HG02840 (cell line): ENCODE data around the gene FNDC3A.
A peak's percentile ranks its signal among the peaks of the same experiment; 100 is the strongest.
"Not testable (repeated sequence)": the region's sequence is repeated elsewhere in the genome, so short reads cannot be mapped to it uniquely, and the experiment has no call there.

Experiments used
- ATAC-seq: cut with Tn5 transposase; IDR thresholded peaks from one replicate; pipeline ENCODE4 v1.9.1; 2021; ENCODE audit warnings: mild to moderate bottlenecking, moderate library complexity, moderate number of reproducible peaks; ENCODE audit not compliant: unreplicated experiment, low FRiP score

Gene FNDC3A

DNA sequence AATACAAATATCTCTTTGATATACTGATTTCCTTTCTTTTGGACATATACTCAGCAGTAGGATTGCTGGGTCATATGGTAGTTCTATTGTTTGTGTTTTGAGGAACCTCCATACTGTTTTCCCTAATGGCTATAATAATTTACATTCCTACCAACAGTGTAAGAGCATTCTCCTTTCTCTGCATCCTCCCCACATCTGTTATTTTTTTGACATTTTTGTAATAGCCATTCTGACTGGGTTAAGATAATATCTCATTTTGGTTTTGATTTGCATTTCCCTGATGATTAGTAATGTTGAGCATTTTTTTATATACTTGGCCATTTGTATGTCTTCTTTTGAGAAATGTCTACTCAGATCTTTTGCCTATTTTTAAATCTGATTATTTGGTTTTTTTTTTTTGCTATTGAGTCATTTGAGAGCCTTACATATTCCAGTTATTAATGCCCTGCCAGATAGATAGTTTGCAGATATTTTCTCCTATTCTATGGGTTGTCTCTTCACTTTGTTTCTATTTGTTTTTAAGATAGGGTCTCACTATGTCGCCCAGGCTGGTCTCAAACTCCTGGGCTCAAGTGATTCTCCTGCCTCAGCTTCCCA is 95.7 kb downstream of the FNDC3A start:
- ATAC-seq, result no peak

DNA sequence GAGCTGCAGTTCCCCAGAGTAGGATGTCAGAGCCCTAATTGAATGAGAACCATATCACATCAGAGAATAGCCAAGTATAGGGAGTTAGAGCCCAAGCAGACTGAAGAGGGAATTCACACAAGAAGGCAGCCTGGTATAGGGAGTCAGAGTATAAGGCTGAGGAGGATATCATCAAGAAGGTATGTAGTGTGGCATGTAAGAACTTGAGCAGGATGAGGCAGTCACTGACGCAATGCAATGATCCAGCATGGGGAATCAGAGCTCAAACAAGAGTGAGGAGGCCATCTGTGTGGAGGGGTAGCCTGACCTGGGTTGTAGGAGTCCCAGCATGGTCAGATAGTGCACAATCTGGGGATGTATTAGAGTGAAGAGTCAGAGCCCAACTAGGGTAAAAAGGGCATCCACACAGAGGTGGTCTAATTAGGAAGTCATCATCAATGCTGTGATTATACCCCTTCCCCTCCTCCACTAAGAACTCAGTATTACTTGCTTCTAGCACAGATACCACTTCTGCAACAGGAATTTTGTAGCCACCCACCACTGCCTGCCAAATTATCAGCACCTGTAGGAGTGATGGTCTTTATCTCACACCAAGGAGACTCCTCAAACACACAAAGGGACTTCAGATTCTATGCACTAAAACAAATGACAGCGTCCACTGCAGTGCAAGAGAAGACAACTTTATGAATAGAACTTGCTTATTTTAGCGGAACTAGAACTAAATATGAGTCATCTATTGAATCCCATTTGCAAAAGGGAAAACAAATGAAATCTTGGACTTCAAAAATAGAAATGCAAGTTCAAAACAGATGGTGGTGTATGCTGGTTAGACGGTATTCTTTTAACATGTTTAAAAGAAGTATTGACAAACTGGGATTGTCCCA is 107.2 kb downstream of the FNDC3A start:
- ATAC-seq, result no peak

DNA sequence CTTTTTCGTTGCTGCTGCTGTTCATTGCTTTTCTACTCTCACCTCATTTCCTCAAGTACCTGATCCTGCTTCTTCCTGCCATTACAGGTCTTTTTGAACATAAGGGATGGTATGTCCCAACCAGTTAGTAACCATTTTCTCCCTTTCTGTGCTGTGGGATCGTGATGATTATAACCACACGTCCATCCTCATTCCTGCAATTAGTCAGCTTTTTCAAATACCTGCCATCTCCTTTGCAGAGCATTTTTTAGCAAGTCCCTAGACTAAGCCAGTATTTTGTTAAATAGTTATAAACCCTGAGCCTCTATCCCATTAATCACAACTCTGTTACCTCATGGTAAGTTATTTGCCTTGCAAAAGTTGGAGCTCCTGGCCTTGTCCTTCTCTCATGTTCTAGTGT is 109.2 kb downstream of the FNDC3A start:
- ATAC-seq, result no peak

DNA sequence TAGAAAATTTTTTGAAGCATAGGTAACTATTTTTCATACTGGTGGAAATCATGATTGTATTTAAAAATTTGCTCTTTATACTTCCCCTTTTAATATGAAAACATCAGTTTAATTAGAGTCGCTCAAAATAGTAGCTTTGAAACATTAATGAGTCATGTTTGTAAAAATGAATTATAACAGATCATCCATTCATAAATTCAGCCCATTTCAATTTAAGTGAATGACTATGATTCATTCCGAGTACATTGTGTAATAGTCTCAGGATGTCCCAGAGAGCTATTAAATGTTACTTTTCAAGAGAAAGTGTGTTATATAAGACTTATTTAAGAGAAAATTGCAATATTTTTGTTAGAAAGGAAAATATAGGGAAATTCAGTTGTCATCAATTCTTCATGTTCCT is 111.0 kb downstream of the FNDC3A start:
- ATAC-seq, result no peak

DNA sequence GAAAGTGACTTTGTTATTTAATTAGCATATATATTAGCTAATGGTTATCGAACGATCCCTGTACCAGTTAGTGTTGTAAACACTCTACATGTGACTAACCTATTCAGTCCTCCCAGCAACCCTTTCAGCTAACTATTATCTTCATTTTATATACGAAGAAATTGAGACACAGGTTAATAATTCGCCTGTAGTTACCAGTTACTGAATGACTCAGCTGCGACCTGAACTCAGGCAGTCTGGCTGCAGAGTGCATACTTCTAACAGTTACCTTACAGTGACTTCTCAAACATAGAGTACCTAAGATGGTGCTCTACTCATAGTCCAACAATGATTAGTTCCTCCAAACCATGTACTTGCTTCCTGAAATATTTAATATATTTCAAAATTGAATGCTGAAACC is 117.7 kb downstream of the FNDC3A start:
- no peak for ATAC-seq

DNA sequence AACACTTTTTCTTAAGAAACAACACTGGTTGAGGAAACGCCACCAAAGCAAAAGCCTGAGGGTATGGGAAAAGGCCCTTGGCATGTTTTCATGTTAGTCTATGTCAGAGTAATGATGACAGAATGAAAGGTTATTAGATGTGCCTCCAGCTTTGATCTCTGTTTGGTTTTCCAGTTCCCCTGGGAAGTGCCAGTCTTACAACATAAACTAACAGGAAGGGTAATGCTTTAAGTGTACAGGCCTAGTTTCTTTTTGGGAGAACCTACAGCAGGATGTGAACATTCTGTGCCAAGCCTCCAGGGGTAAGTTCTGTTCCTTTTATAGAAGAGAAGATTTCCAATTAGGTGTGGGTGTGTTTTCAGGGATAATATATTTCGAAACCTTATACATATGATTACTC is 121.7 kb downstream of the FNDC3A start:
- no peak for ATAC-seq

DNA sequence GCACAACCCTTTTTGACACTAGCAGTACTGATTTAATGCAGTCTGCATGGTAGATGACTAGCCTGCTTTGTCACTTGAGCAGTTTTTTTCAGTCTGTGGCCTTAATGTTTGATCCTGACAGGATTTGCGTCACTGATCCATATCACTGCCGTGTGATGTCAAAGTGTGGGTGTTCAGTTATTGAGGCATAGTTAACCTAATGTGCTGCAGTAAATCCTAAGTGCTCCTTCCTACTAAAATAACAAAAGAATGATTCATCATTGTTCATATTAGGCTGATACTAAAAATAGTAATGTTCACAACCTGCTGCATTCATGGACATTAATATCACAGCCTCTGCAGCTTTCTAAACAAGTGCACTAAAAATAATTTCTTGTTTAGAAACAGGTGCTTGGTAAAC is 122.5 kb downstream of the FNDC3A start:
- ATAC-seq, result no peak

DNA sequence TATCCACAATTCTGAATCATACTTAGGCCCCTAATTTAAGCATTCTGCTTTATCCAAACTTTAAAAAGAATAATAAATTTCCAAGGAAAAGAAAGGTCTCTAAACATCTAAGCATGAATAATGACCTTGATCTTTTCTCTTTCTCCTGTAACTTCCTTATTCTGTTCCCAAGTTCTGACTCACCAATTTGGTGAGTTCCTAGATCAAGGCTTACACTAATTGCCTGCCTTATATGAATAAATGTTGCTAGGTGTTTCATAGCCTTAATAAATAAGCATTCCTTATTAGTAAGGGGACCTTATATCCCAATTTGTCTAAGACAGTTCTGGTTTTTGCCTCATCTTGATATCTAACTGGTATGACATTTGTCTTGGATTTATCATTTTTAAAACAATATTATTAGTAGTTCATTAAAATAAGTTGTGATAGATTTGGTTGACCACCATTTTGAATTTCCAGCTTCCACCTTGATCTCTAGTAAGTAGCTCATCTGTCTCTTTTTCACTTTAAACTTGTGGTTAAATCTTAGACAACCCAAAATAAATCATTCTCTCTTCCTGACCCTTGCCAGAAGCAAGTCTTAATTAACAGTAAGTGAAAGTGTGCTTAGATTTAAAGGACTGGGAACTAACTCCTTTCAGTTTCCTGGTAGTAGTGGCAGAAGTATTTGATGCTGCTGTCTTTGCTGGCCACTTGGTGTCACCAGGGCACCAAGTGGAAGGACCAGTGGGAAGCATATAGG is 123.2 kb downstream of the FNDC3A start:
- ATAC-seq, result no peak

DNA sequence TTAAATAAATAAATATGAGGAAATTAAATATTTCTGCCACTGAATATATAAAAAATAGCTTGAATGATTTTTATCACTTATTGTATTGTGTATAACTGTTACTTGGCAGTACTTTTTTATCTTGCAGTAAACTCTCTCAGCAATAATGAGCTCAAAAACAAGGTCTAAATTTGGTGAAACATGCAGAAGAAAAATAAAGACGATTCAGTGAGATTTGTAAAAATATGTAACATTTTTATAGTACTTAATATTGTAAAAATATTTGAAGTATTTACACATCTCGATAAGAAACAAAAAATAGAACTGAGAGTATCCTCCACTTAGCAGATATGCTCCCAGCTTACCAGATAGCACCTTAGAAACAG is 123.8 kb downstream of the FNDC3A start:
- no peak for ATAC-seq

DNA sequence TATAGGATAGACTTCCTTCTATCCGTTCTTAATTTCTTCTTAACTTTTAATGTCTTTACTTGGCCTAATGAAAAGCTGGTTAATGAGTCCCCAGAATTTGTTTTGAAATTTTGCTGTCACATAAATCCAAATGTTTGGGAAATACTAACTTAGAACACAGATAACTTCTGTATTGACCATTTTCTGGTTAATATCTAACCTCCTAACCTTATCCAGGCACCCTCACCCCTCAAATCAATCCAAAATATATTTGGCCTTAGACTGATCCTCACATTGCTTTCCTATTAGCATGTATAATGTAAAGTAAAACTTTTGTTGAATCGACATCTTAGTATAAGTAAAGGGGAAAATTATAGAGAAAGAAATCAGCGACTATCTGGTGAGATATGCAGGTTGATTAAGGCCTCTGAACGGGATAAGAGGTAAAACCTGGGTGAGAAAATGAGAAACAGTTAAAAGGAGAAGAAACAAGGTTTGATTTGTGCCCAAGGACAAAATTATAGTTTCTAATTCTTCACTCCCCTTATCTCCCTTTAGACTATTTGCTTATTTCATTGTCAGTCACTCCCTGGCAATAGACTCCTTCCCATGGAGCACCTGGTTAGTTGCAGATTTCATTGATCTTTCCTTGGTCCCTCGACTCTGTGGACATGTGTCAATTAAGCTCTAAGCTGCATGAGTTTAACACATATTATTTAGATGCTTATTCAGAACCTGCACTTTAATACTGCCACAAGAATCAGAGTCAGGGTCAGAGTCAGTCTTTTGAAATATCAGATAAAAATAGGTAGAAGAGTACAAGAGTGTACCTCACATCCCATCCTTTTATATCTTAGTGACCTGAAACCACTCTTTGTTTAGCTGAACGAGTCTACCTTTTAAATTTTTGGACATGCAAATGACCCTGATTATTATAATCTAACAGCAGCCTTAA is 125.2 kb downstream of the FNDC3A start:
- ATAC-seq, result no peak

DNA sequence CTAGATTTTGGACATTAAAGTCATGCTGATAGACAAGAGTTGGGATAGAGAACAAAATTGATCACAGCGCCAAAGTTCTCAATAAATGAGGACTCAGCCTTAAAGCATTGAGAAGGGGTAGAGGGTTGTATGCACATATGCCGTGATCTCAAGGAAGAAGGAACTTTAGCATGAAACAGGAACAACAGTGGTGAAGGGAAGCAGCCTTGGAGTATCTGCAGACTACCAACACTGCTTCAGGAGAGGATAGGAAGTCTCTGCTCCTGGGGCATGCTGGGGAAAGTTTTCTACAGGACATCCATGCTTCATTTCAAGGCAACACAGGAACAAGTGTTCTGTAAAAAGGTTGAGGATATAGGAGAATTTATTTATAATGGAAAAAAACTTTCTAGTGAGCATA is 132.5 kb downstream of the FNDC3A start:
- no peak for ATAC-seq

DNA sequence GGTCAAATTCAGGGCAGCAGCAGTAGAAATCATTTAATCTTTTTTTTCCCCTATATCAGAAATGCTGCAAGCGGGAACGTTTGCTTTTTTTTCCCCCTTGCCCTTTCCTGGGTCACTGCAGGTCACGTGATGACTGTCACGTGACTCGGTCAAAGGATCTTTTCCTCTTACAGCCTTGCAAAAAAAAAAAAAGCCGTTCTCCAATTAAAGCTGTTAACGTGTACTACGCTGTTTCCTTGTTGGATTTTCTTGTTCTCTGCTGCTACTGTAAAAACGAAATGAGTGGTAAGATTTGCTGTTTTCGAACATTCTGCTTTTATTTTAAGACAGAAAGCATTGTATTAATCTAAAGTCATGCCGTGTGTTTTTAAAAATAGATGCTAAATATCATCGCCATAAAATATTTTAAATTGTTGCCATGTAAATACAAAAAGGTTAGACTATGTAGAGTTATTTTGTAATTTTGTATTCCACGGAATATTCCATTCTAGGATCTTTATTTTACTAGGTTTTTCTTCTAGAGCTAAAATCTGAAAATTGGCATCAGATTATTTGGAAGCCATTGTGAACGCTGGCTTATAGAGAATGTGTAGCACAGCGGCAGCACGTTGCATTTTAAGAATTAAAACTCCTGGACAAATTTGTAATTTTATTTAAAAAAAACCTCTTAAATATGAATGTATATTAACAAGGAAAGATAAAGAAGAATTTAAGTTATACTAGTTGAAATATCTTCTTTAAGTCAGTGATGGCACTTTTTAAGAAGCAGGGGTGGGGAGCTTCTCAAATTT is 134.6 kb downstream of the FNDC3A start:
- peak; percentile 70 for ATAC-seq

DNA sequence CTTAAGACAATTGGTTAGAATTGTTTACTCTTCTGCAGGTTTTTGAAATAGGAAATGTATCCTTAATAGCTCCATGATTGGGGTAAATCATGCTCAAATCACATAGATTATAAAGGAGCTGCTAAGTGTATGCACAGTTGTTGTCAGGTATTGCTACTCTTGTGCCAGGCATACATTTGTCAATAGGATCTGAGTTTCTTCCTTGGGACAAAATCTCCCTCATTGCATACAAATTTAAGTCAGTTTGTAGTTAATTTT is 135.1 kb downstream of the FNDC3A start:
- no peak for ATAC-seq

DNA sequence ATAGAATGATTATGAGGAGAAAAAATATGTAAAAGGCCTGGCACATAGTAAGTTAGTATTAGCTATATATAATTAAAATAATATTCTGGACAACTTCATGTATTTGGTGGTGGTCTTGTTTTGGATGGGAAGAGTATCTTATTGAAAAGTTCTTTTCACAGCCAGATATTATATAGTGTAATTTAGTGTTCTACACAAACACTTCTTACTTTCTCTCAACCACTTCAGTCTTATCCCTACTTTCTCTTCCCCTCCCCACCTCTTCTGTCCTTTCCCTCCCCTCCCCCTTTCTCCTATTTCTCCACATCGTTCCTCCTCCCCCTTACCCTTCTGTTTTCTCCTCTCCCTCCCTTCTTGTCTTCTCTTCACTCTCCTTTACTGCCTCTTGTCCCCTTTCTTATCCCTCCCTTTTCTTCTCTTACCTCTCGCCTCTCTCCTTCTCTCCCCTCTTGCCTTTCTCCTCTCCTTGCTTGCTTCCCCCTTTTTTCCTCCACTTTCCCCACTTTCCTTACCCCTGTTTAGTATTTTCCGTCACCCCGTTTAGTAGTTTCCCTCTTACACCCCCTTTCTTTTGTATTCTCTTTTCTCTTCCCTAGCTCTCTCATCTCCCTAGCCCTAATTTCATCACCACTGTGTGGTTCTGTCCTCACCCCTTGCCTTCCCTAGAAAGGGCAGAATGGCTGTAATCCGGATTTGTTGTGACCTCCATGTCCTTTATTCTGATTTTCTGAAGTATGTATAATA is 137.2 kb downstream of the FNDC3A start:
- no peak for ATAC-seq

DNA sequence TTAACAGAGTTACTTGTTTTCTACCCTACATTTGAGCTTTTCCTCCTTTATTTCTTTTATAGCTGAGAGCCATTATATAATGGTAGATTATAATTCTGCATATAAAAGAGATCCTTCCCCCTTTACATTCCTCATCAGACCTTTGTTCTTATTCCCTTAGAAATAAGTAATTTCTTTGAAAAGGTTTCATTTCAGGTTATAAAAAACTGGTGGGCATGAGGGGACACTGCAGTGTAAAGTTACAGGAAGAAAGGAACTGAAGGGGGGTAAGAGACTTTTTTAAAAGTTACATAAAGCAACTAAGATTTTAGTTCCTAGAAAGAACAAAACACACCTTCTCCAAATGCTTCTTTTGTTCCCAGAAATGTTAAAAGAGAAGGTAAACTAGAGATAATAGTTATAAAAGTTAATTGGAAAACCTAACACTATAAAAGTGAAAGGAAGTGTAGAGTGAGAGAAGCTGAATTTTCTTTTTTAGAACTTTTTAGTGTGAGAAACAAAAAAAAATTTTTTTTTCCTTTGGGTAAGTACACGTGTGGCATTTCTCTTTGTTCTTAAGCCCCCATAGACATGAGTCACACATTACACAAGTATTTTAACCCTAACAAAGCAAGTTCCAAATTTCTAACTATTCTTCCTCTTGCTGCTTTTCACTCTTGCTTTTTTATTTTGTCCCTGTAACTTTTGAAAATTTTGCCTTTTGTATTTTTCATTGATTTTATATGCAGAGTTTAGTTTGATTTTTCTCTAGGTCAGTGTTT is 138.0 kb downstream of the FNDC3A start:
- no peak for ATAC-seq

DNA sequence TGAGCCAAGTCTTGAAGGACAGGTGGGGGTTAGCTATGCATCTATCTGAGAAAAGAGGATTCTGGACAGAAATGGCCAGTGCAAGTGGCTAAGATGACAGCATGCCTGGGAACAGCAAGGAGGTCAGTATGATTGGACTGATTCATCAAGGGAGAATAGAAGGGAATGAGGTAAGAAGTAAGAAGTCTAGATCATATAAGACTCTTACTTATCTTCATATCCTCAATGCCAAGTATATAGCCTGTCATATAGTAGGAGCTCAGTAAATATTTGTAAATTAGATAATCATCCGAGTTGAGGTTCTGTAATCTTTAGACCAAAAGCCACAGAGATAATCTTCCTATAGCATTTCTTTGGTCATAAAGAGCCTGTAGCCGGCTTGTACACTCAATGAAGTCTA is 141.2 kb downstream of the FNDC3A start:
- ATAC-seq, result no peak

DNA sequence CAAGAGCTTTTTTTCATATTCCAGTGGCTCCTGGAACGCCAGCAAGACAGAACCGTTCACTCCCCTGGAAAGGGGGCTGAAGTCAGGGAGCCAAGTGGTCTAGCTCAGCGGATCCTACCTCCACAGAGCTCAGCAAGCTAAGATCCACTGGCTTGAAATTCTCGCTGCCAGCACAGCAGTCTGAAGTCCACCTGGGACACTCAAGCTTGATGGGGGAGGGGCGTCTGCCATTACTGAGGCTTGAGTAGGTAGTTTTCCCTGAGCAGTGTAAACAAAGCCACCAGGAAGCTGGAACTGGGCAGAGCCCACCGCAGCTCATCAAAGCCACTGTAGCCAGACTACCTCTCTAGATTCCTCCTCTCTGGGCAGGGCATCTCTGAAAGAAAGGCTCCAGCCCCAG is 142.7 kb downstream of the FNDC3A start:
- ATAC-seq, result not testable (repeated sequence)

DNA sequence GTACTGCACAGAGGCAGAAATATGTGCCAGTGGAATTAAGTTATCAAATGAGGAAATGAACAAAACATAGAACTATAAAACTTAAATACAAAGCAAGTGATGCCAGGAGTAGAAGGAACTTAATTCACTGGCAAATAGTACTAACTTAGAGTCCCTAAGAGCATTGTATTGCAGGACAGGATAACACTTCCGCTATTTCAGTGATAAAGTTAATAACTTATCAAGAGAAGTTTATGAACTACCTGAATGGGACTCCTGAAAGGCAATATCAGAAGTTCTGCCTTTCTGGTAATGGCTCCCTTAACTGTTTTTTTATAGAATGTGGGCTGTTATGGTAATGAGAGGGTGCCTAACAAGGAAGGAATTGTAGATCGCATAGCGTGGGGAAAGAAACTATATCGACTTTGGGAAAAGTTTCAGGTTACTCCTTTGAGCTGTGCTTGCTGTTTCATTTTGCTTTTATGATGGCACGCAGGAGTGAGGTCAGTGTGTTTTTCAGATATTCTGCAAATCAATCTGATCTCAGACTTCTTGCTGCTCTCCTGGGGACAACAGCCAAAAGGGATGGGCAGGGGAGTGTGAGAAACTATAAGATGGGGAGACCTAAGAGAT is 149.1 kb downstream of the FNDC3A start:
- ATAC-seq, result no peak
